ENCODE results near the gene ZDHHC24.

Gene ZDHHC24

GRCh38 chr11:66548774-66549630 lies 3.2 kb upstream of the ZDHHC24 start:
- no peaks in the 10 kb centered on the region for H3K9me3 ChIP-seq (ENCODE audit: insufficient read depth, low read depth, low read length)
- H3K36me3 ChIP-seq (ENCODE audit: insufficient read depth, low read length), result no peaks in the 10 kb centered on the region
- TF ChIP-seq, protein P1, sequence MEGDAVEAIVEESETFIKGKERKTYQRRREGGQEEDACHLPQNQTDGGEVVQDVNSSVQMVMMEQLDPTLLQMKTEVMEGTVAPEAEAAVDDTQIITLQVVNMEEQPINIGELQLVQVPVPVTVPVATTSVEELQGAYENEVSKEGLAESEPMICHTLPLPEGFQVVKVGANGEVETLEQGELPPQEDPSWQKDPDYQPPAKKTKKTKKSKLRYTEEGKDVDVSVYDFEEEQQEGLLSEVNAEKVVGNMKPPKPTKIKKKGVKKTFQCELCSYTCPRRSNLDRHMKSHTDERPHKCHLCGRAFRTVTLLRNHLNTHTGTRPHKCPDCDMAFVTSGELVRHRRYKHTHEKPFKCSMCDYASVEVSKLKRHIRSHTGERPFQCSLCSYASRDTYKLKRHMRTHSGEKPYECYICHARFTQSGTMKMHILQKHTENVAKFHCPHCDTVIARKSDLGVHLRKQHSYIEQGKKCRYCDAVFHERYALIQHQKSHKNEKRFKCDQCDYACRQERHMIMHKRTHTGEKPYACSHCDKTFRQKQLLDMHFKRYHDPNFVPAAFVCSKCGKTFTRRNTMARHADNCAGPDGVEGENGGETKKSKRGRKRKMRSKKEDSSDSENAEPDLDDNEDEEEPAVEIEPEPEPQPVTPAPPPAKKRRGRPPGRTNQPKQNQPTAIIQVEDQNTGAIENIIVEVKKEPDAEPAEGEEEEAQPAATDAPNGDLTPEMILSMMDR (conservative IDR thresholded peaks at IDR 0.05; ENCODE audit: low read length), result no peak
- H3K9ac ChIP-seq (ENCODE audit: low read depth, low read length, poor library complexity, severe bottlenecking), result no peak overlapping the region
- H3K79me2 ChIP-seq (ENCODE audit: insufficient read depth, low read length), result peaks cover 18% of the 10 kb centered on the region
- no peak overlapping the region for H2AFZ ChIP-seq (ENCODE audit: low read length)
- no peak overlapping the region for H3K4me3 ChIP-seq (ENCODE audit: low read length, poor library complexity, severe bottlenecking)
- no peaks in the 10 kb centered on the region for H3K9me2 ChIP-seq (replicated peaks; ENCODE audit: low read depth, low read length)
- no peak overlapping the region for H3K4me2 ChIP-seq (ENCODE audit: low read depth, low read length, poor library complexity, severe bottlenecking)
- no peaks in the 10 kb centered on the region for H4K20me1 ChIP-seq (ENCODE audit: insufficient read depth, low read length, poor library complexity, severe bottlenecking)
- H3K27me3 ChIP-seq (ENCODE audit: insufficient read depth, low read length, poor library complexity, severe bottlenecking), result no peaks in the 10 kb centered on the region
- H3F3A ChIP-seq (ENCODE audit: low read depth), result peaks cover 3% of the 10 kb centered on the region; the same call in 1 of the 2 replicates
- peaks cover 8% of the 10 kb centered on the region for H3K4me1 ChIP-seq (ENCODE audit: insufficient read depth, low read length, poor library complexity, severe bottlenecking)

GRCh38 chr11:66548041-66548440 lies 2.2 kb upstream of the ZDHHC24 start:
- Histone ChIP-seq H3K36me3 (ENCODE audit: insufficient read depth, low read length) (no peaks in the 10 kb centered on the region), H3K4me3 (ENCODE audit: low read length, poor library complexity, severe bottlenecking) (no peak overlapping the region), H3K27me3 (ENCODE audit: insufficient read depth, low read length, poor library complexity, severe bottlenecking) (no peaks in the 10 kb centered on the region), H3K4me2 (ENCODE audit: low read depth, low read length, poor library complexity, severe bottlenecking) (no peak overlapping the region), H3K9me3 (ENCODE audit: insufficient read depth, low read depth, low read length) (no peaks in the 10 kb centered on the region), H2AFZ (ENCODE audit: low read length) (no peak overlapping the region), H3K4me1 (ENCODE audit: insufficient read depth, low read length, poor library complexity, severe bottlenecking) (peaks cover 9% of the 10 kb centered on the region), H3K9me2 (replicated peaks; ENCODE audit: low read depth, low read length) (no peaks in the 10 kb centered on the region), H3K79me2 (ENCODE audit: insufficient read depth, low read length) (peaks cover 25% of the 10 kb centered on the region), H4K20me1 (ENCODE audit: insufficient read depth, low read length, poor library complexity, severe bottlenecking) (no peaks in the 10 kb centered on the region), H3F3A (ENCODE audit: low read depth) (peaks cover 4% of the 10 kb centered on the region; the same call in 1 of the 2 replicates), H3K9ac (ENCODE audit: low read depth, low read length, poor library complexity, severe bottlenecking) (no peak overlapping the region)
- TF ChIP-seq, protein P1 (conservative IDR thresholded peaks at IDR 0.05; ENCODE audit: low read length), result no peak
- no peak for TF ChIP-seq EZH2phosphoT487 (IDR thresholded peaks at IDR 0.05; ENCODE audit: borderline replicate concordance)

- Histone ChIP-seq H3F3A (ENCODE audit: low read depth) (peaks cover 4% of the 10 kb centered on the region; the same call in 1 of the 2 replicates), H2AFZ (ENCODE audit: low read length) (no peak overlapping the region), H3K4me3 (ENCODE audit: low read length, poor library complexity, severe bottlenecking) (no peak overlapping the region), H3K4me2 (ENCODE audit: low read depth, low read length, poor library complexity, severe bottlenecking) (no peak overlapping the region), H3K27me3 (ENCODE audit: insufficient read depth, low read length, poor library complexity, severe bottlenecking) (no peaks in the 10 kb centered on the region), H3K9me3 (ENCODE audit: insufficient read depth, low read depth, low read length) (no peaks in the 10 kb centered on the region), H4K20me1 (ENCODE audit: insufficient read depth, low read length, poor library complexity, severe bottlenecking) (no peaks in the 10 kb centered on the region), H3K79me2 (ENCODE audit: insufficient read depth, low read length) (peaks cover 29% of the 10 kb centered on the region), H3K9me2 (replicated peaks; ENCODE audit: low read depth, low read length) (no peaks in the 10 kb centered on the region), H3K36me3 (ENCODE audit: insufficient read depth, low read length) (no peaks in the 10 kb centered on the region), H3K4me1 (ENCODE audit: insufficient read depth, low read length, poor library complexity, severe bottlenecking) (peaks cover 10% of the 10 kb centered on the region), H3K9ac (ENCODE audit: low read depth, low read length, poor library complexity, severe bottlenecking) (no peak overlapping the region)
- no peak for TF ChIP-seq EZH2phosphoT487 (IDR thresholded peaks at IDR 0.05; ENCODE audit: borderline replicate concordance)
- TF ChIP-seq, protein P1 (conservative IDR thresholded peaks at IDR 0.05; ENCODE audit: low read length), result no peak
These were observed 1.8 kb upstream of the ZDHHC24 start for GRCh38 chr11:66547662-66548009.

Data from Loucy (cell line).